PFSK-1 (cell line): ENCODE data around the gene HACD2.

ENCODE experiments used
- FOXP2 ChIP-seq: optimal IDR thresholded peaks from 2 replicates; pipeline ENCODE3; 2011; ENCODE audit warnings: borderline replicate concordance, control low read depth, inconsistent platforms; ENCODE audit not compliant: insufficient read depth; ENCODE audit errors: extremely low read length, extremely low read depth
- POLR2AphosphoS5 ChIP-seq: IDR thresholded peaks from 2 replicates; pipeline ENCODE4 v1.6.1; 2012; ENCODE audit warnings: low read depth, mild to moderate bottlenecking, control low read depth, low read length, moderate library complexity
- SIN3A ChIP-seq: IDR thresholded peaks from 2 replicates; pipeline ENCODE4 v1.6.1; 2012; ENCODE audit warnings: mild to moderate bottlenecking, low read length, moderate library complexity, borderline replicate concordance; ENCODE audit not compliant: insufficient read depth
- TAF1 ChIP-seq: IDR thresholded peaks from 2 replicates; pipeline ENCODE4 v1.6.1; 2012; ENCODE audit warnings: low read length, control low read depth, borderline replicate concordance; ENCODE audit not compliant: insufficient read depth
- TF ChIP-seq, protein P1 (sequence below), 2 experiments: IDR thresholded peaks; 2 replicates each; pipeline versions ENCODE4 v1.6.1 to v1.8.0; 2011 to 2012; ENCODE audit warnings: low read depth in 2 of 2, low read length in 2 of 2, control low read depth in 1 of 2, inconsistent platforms in 1 of 2, mild to moderate bottlenecking in 1 of 2, moderate library complexity in 1 of 2; ENCODE audit not compliant: insufficient read depth in 1 of 2

HACD2 gene

DNA sequence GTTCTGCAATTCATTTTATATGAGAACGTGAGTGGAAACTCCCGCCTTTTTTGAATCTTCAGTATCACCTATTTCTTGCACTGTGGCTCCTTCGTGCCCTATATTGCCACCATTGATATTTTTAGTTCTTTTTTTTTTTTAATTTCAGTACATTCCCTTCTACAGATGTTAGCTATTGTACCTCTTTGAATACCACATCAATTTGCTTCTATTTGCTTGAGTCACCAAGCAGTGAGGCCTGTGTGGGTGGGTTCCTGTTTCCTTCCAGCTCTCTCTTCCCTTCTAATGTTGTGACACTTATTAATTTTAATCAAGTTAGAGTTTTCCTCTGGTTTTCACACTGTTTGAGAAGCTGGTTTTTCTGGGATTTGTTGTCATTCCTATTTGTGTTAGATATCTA is 8.7 kb downstream of the HACD2 start:
- TF ChIP-seq, protein P1, sequence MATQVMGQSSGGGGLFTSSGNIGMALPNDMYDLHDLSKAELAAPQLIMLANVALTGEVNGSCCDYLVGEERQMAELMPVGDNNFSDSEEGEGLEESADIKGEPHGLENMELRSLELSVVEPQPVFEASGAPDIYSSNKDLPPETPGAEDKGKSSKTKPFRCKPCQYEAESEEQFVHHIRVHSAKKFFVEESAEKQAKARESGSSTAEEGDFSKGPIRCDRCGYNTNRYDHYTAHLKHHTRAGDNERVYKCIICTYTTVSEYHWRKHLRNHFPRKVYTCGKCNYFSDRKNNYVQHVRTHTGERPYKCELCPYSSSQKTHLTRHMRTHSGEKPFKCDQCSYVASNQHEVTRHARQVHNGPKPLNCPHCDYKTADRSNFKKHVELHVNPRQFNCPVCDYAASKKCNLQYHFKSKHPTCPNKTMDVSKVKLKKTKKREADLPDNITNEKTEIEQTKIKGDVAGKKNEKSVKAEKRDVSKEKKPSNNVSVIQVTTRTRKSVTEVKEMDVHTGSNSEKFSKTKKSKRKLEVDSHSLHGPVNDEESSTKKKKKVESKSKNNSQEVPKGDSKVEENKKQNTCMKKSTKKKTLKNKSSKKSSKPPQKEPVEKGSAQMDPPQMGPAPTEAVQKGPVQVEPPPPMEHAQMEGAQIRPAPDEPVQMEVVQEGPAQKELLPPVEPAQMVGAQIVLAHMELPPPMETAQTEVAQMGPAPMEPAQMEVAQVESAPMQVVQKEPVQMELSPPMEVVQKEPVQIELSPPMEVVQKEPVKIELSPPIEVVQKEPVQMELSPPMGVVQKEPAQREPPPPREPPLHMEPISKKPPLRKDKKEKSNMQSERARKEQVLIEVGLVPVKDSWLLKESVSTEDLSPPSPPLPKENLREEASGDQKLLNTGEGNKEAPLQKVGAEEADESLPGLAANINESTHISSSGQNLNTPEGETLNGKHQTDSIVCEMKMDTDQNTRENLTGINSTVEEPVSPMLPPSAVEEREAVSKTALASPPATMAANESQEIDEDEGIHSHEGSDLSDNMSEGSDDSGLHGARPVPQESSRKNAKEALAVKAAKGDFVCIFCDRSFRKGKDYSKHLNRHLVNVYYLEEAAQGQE (IDR thresholded peaks at IDR 0.05; ENCODE audit: insufficient read depth in 1 of 2, low read depth in 2 of 2, low read length in 2 of 2) = no peak
- TF ChIP-seq FOXP2 (no peak), TAF1 (no peak), SIN3A (no peak), POLR2AphosphoS5 (no peak)

DNA sequence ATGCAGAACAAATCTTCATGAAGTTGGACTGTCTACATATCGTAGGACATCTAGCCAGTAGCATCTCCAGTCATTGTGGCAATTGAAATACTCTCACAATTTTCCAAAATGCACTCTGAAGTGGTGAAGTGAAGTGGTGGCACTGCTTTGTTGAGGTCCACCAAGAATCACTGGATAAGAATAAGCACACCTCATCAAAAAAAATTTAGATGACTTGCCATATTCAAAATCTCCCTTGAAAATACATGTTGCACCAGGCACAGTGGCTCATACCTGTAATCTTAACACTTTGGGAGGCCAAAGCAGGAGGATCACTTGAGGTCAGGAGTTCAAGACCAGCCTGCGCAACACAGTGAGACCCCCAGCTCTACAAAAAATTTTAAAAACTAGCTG is 12.9 kb downstream of the HACD2 start:
- TF ChIP-seq SIN3A (no peak), TAF1 (no peak), POLR2AphosphoS5 (no peak), FOXP2 (no peak)
- TF ChIP-seq, protein P1 (IDR thresholded peaks at IDR 0.05; ENCODE audit: insufficient read depth in 1 of 2, low read depth in 2 of 2, low read length in 2 of 2) = no peak

DNA sequence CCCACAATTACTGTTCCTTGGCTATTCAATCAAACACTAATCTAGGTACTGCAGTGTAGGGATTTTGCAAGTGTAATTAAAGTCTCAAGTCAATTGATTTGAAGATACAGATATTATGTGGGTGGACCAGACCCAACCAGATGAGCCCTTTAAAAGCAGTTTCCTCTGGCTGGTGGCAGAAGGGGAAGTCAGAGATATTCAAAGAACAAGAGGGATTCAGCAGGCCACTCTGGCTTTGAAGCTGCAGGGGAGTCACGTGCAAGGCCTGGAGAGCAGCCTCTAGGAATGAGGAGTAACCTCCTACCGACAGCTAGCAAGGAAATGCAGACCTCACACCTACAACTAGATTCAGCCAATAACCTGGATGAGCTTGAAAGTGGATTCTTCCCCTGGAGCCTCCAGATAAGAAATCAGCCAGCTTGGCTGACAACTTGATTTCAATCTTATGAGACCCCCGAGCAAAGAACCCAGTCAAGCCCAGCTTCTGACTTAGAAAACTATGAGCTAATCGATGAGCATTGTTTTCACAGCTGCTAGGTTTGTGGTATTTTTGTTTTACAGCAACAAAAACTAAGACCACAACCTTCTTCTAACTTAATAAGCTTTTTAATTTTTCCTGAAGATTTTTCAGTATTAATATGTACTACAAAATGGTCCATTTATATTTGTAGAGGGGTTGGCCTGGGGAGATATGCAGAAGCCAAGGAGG is 13.4 kb downstream of the HACD2 start:
- no peak for TF ChIP-seq FOXP2
- no peak for TF ChIP-seq POLR2AphosphoS5
- no peak for TF ChIP-seq SIN3A
- TF ChIP-seq TAF1 = no peak
- TF ChIP-seq, protein P1 (IDR thresholded peaks at IDR 0.05; ENCODE audit: insufficient read depth in 1 of 2, low read depth in 2 of 2, low read length in 2 of 2) = no peak

DNA sequence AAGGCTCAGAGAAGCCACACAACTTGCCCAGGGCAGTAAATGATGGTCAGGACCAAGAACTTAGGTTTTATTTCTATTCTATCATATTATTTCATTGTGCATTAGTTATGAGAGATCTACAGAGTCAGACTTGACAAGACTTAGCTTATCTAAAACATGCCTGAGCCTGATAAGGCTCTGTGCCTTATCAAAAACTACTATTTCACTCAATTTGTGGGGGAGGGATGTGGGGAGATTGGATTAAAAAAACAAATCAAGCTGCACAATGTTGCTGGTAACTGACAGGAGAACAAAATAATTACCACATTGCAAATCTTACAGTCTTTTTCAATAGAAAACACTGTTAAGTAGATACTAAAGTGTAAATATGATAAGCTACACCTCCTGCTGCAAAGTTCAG is 16.0 kb downstream of the HACD2 start:
- TF ChIP-seq FOXP2 (no peak), POLR2AphosphoS5 (no peak), SIN3A (no peak), TAF1 (no peak)
- TF ChIP-seq, protein P1 (IDR thresholded peaks at IDR 0.05; ENCODE audit: insufficient read depth in 1 of 2, low read depth in 2 of 2, low read length in 2 of 2) = no peak

DNA sequence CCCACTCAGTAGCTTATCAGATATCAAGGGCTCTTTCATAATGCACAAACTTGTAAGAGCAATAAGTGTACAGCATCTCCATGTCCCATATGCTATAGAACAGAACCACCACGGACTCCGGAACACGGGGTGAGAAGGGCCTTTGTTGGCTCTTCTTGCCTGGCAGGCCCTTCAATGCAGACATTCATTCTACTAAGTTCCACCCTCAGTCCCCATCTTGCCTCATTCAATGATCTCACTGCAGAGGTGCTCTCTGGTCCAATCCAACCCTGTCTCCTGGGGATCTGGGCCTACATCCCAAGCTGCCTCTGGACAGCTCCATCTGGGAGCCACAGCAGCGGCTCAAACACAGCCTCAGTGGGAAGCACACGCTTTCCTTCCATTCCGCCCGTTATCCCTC is 16.8 kb downstream of the HACD2 start:
- no peak for TF ChIP-seq TAF1
